Ramos (cell line): Measurements from ENCODE around the gene SEMA3D.

Source experiments
- in situ Hi-C: fragments of 300-500 bp; cut with MboI; formaldehyde crosslinking; loops from one replicate; pipeline ENCODE4 v1.14.3; 2022; ENCODE audit warnings: low sequenced_read_pairs; ENCODE audit not compliant: unreplicated experiment

SEMA3D gene

DNA sequence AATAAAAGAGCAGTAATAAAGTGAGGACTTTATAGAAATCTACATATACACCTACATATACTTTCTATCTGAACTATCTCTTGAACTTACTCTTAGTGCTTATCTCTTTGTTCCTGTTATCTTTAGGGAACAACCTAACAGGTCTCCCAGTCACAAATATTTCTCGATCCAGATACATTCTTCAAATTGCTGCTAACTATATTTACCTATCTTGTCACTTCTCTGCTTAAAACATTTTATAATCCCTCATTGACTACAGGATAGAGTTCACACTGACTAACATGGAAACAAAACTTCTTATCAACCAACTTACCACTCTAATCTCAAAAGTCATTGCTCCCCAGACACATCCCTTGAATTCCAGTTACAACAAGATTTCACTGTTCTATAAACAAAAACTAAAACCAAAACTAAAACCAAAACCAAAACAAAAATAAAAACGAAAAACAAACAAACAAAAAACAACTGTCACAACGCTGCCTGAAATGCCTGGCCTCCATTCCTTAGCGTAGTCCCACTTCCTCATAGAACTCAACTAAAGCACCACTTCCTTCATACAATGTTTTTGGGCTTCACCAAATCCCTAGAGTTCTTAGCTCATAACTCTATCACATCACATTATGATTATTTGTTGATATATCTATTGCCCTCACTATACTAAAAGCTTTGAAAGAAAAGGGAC is 134.7 kb downstream of the SEMA3D start:
- in situ Hi-C loops: no loop called here

DNA sequence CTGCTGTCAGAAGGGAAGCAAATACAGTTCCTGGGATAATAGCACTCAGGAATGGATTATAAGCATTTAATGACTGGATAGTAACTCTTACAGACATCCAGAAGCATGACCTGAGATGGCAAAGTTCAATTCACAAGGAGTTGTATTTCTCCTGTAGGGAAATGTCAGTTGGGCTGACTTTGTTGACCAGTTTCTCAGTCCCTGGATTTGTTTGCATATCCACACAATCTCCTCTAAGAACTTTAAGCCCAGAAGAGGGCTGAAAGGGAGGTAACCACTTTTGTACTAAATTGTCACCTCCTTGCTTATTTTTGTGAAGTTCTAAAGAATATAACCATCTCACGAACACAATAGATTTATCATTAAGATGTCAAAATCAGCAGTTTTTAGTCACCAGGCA is 140.3 kb downstream of the SEMA3D start:
- in situ Hi-C loops: loop anchor here (25.0 kb wide), 2 partner anchors 491 to 1416 kb away; no protein-coding TSS in a partner anchor

DNA sequence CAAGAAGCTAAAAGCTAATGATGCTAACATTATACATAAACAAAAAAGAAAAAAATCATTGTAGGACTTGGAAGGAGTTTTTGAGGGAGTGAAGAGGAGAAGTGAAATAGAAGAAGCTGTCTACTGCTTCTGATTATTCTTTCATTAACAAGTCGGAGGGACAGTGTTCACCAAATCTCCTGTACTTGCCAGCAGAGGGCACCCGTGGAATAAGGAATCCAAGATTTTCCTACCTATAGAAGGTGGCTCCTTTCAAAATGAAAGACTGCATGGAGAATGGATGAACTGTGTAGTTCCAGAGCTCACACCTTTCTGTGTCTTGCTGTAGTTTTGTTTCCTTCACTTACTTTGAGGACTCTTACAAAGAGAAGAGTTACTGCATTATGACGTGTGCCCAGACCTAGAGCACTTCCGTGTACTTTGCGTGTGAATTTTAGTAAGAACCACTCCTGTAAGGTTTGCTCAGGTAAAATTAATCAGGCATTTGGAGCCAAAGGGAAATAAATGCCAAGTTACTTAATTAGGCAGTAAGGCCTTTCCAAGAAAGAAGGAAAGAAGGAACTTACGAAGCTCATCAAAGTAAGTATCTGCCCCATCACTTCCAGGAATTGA is 145.1 kb downstream of the SEMA3D start:
- in situ Hi-C loops: loop anchor here (25.0 kb wide), 2 partner anchors 496 to 1421 kb away; no protein-coding TSS in a partner anchor

DNA sequence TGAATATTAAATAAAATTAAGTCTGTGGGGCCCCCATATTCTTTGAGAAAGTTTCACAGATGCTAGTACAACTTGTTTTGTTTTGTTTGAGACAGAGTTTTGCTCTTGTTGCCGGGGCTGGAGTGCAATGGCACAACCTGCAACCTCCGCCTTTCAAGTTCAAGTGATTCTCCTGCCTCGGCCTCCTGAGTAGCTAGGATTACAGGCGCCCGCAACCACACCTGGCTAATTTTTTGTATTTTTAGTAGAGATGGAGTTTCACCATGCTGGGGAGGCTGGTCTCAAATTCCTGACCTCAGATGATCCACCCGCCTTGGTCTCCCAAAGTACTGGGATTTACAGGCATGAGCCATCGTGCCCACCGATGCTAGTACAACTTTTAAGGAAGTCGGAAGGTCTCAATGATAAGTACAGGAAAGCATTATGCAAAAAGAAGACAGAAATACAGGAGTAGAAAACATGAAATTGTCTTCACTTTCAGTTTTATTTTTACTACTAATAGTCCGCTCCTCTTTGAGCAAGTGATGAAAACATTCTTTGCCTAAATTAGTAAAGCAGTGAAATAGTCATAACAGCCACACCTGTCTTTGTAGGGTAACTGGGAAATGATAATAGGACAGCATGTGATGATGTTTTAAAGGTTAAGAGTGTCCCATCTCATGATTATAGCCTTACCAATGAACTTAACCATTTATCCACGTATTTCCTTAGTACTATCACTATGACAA is 147.5 kb downstream of the SEMA3D start:
- in situ Hi-C loops: loop anchor here (25.0 kb wide), 2 partner anchors 498 to 1423 kb away; no protein-coding TSS in a partner anchor

DNA sequence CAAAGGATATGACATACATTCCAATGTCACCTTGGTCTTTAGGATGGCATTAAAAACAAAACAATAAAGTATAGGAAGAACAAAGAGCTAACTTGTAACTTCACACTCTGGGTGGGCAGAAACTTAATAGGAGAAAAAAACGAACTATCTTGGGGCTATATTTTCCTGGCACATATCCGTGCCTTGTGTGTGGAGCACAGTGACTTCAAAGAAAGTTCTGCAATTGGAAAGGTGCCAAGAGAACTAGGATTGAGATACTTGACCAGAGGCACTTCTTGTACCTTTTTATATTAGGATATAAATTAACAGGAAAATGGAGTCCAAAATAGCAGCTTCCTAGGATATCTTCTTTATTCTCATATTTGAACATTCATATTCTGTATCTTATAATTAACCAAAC is 148.4 kb downstream of the SEMA3D start:
- in situ Hi-C loops: loop anchor here (25.0 kb wide), 2 partner anchors 499 to 1424 kb away; no protein-coding TSS in a partner anchor

DNA sequence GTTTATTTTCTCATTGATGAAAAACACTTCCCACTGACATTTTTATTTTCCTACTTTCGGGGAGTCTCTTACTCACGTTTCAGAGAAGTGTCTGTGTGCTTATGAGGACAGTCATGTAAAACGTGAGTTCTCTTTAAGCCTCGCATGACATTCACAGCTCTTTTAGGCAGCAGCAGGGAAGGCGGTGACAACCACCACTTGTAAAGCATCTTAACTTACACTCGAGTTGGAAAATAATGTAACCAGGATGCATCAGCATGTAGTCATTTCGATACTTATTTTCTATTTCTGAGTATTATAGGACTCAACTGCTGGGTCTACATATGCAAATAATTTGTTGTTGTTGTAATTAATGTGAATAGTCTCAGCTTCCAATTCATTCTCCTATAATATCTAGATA is 153.6 kb downstream of the SEMA3D start:
- in situ Hi-C loops: loop anchor here (25.0 kb wide), 2 partner anchors 504 to 1429 kb away; no protein-coding TSS in a partner anchor

DNA sequence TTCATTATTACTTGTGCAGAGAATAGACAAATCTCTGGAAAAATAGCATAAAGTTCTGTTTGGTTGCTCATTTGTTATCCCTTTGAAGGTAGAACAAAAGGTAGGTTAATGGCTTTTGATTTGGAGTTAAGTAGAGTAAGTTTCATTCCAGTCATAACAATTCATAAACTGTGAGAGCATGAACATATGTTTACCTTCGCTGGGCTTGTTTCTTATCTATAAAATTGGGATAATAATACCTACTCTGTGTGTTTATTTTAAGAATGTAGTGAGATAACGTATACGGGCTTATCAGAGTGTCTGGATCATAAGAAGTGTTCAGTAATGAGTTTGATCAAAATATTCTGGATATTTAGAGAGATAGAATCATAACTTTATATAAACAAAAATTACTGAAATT is 155.4 kb downstream of the SEMA3D start:
- in situ Hi-C loops: loop anchor here (25.0 kb wide), 2 partner anchors 506 to 1431 kb away; no protein-coding TSS in a partner anchor

DNA sequence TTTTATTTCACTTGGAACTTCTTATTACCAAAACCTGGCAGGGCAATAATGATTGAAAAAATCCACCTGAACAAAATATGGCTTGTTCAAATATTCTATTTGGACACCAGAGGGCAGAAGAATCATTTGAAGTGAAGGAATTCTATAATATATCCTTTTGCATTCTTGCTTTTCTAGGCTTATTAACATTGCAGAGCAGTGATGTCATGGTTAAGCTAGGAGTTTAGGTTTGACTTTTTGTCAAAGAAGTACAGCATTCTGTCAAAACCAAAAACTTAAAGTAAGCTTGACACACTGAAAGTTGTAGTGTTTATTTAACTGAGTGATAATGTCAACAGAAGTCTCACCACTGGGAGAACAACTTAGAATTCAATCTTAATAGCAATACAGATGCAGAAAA is 156.0 kb downstream of the SEMA3D start:
- in situ Hi-C loops: loop anchor here (25.0 kb wide), 2 partner anchors 506 to 1431 kb away; no protein-coding TSS in a partner anchor

DNA sequence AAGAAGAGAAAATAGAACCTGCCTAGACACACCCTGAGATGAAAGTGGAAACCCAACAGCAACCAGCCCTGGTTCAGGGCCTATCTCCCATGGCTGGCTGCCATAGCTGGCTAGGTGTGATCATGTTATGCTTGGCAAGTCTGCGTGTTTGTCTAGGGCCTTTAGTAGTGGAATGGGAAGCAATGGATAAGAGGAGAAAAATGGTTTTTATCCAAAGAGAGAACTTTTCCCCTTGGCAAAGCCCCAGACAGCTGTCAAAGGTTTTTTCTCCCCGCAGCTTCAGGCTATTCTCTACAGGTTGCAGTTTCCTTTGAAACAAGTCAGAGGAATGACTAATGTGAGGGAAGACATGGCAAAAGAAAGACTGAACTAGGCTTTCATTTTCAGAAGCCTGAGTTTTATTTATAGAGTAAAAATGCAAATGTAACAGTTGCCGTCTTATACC is 161.5 kb downstream of the SEMA3D start:
- in situ Hi-C loops: loop anchor here (10.0 to 25.0 kb wide), 3 partner anchors 512 to 1437 kb away; no protein-coding TSS in a partner anchor

DNA sequence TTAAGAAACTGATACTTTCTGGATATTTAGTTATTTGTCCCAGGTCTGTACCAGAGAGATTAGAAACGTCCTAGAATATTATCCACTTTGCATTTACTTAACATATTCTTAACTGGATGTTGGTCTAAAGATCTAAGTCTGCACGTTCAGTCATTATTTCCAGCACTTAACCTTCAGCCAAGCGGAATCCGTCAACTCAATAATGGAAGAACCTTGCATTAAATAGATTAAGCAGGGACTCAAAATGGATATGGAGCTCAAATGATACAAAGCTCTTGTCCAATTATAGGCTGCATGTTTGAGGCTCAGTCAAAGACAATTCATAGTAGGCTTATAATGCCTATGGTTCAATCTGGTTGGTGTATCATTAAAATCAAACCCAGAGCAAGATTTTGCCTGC is 162.9 kb downstream of the SEMA3D start:
- in situ Hi-C loops: loop anchor here (10.0 kb wide), 1 partner anchor 1059 kb away; no protein-coding TSS in a partner anchor

DNA sequence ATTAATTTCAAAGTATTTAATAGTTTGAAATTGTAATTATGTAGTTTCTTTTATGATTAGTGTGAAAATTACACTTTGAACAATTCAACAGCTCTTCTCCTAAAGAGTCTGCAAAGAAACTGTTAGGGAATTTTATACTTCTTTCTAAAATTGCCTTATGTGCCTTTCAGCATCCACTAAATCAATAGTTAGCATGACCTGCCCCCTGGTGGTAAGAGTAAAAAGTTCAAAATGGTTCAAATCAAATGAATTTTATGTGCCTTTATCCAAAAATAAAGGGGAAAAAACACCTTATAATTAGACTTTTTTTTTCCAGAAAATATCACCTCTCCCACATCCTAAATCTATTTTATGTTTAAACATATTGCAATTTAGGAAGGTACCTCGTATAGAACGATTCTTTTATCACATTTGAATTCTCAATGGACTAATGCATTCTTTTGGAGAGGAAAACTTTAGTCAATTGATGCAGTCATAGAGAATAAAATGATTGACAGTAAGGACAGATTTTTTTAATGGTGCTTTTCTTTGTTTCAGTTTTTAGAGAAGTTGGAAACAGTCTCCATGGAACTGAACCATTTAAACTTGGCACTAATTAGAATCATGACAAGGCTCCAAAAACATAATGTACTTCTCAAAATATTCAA is 163.7 kb downstream of the SEMA3D start:
- in situ Hi-C loops: loop anchor here (10.0 kb wide), 1 partner anchor 1058 kb away; no protein-coding TSS in a partner anchor

DNA sequence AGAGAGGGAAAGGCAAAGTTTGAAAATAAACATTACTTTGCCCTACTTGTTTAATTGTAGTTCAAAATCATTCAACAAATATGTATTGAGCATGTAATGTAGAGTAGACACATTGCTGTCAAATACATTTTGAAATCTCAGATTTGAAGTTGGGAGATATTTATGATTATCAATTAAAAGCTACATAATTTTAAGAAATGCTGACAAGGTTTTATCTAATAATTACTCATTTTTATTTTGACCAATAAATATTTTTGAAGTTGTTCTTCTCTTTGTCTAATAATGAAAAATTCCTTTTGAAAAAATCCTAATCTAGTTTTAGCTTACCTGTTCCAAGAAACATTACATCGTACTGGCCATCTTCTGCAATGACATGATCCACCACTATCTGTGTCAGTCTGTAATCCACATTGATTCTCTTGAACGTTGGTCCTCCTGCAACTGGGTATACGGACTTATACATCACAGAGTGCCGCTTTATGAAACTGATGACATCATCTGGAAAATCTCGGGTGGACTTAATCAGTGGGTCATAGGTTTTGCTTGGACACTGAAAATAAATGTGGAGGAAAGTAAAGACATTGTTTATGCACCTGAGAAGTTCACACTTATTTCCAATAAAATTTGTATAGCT is 164.7 kb downstream of the SEMA3D start:
- in situ Hi-C loops: loop anchor here (10.0 kb wide), 1 partner anchor 1057 kb away; no protein-coding TSS in a partner anchor

DNA sequence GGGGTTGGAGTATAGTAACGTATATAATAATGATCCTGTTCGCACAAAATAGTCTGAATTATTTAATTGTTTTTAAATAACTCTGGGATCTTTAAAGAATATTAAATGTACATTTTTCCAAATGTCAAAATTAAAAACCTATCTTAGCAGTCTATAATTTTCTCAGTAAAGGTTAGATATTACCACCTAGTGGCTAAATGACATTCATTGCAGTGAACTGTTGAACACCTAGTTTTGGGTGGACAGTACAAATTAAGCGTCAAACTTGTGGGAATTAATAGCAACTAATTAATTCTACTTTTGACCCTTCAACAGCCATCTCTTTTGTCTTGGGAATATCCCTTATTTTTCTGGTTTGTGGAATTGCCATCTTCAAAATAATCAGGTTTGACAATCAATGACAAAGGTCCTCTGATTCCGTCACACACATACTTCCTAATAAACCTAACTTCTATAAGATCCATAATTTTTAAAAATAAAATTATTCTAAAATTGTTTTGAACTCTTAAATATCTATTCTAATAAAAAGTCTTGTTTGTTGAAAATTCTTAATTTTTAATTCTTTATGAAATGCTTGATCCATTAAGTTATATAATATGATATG is 165.7 kb downstream of the SEMA3D start:
- in situ Hi-C loops: loop anchor here (10.0 kb wide), 1 partner anchor 1056 kb away; no protein-coding TSS in a partner anchor

DNA sequence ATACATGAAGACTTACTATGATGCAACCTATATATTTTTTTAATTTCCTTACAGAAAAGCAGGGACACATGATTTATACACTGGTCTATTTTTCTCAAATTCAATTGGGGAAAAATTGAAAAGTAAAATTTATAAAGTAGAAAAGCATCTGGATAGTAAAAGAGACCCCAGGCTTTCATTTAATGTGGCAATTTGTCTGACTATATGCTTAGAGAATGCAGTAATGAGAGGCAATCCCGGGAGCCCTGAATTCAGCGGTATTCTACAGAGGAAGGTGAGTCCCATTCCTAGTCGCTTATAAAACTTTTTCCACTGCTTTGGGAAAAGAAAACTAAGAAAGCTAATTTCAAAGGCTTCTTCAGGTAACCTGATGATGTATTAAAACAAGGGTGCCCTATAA is 167.1 kb downstream of the SEMA3D start:
- in situ Hi-C loops: loop anchor here (10.0 kb wide), 1 partner anchor 1055 kb away; no protein-coding TSS in a partner anchor

DNA sequence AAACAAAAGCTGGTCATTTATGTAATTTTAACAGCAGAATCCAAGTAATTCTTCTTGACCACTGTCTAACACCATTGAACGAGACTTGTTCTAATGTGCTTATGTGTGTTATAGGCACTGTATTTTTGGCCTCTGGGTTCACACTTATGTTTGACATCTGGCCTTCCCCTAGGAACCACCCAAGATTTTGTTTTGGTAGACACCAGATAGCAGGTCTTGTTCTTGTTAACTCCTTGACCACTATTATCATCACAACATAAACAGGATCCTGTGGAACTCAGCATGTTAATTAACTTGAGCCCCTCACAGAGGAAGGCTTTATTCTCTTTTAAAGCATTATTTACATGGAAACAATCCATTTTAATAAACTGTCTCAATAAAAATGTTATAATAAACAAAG is 167.7 kb downstream of the SEMA3D start:
- in situ Hi-C loops: no loop called here

DNA sequence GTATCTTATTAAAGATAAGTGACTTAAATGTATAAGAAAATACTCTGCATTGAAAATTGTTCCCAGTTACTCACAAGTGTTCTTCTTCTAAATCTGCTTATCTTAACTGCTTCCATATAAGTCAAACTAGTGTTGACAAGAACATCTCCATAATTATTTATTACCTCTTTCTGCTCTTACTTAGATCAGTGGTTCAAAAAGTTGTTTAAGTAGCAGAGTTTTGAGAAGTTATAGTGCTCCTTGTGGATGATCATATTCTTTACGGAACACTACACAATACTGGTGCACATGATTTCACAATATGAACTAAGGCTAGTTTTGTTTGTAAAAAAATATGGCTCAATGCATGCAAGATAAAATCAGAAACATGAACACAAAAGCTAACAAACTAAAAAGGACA is 168.4 kb downstream of the SEMA3D start:
- in situ Hi-C loops: no loop called here

DNA sequence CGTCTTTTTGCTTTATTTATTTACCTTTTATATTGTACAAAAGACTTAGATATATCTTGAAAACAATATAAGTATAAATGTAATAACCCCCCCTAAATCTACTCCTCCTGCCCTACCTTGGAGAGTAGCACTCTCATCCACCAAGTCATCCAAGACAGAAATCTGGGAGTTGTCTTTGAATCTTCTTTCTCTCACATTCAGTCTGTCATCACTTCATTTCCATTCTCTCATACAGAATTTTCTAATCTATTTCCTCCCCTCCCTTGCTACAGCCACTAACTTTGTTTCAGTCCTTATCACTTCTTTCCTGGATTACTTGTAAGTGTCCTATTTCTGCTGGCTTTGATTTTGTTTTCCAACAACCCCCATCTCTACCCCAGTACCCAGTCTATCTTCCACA is 170.6 kb downstream of the SEMA3D start:
- in situ Hi-C loops: no loop called here

DNA sequence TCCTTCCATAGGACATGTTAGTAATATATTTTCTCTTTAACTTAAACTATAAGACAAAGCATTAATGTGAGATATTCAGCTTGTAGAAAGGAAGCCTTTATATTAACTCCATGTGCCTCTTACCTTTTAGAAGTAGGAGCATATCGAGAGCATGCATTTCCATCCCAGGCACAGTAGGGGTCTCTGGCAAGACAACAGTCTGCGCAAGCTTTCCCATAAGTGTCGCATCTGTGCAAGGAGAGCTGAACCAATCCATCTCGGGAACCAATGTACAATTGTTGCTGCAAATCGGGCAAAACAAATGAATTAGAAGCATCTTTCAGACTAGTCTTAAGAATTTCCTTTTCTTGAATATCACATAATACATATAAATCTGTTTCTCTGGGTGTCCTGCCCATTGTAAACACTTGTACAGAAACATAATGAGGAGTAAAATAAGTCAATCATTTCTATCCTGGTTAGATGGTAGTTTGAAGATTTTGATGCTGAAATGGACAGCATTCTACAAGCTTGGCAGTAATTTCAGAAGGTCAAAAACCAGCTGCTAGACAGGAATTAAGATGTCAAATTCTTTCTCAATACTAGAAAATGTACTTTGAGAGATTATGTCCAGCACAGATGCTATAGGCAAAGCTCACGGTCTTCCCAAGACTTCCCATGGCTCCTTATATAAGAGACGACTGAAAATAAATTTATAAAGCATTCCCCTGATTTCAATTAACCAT is 171.8 kb downstream of the SEMA3D start:
- in situ Hi-C loops: no loop called here
